Breast epithelium (tissue), 3 donors: ENCODE data around the gene SEPTIN8.

ENCODE experiments used
- POLR2AphosphoS5 ChIP-seq, 3 donors: sonication (generic); formaldehyde crosslinking; IDR thresholded peaks; one replicate each; pipeline ENCODE4 v1.6.1; 2017; ENCODE audit warnings: antibody characterized with exemption in 3 of 3
- TF ChIP-seq, protein P1 (sequence below), 3 donors: fragments of 450-650 bp; IDR thresholded peaks; one replicate each; pipeline ENCODE4 v1.5.1; 2016 to 2017; ENCODE audit warnings: antibody characterized with exemption in 3 of 3, mild to moderate bottlenecking in 3 of 3, moderate library complexity in 3 of 3

GRCh38 chr5:132760049-132760420, 17.0 kb downstream of the SEPTIN8 start:
- no peak for TF ChIP-seq POLR2AphosphoS5 (IDR thresholded peaks at IDR 0.05)
- TF ChIP-seq, protein P1, sequence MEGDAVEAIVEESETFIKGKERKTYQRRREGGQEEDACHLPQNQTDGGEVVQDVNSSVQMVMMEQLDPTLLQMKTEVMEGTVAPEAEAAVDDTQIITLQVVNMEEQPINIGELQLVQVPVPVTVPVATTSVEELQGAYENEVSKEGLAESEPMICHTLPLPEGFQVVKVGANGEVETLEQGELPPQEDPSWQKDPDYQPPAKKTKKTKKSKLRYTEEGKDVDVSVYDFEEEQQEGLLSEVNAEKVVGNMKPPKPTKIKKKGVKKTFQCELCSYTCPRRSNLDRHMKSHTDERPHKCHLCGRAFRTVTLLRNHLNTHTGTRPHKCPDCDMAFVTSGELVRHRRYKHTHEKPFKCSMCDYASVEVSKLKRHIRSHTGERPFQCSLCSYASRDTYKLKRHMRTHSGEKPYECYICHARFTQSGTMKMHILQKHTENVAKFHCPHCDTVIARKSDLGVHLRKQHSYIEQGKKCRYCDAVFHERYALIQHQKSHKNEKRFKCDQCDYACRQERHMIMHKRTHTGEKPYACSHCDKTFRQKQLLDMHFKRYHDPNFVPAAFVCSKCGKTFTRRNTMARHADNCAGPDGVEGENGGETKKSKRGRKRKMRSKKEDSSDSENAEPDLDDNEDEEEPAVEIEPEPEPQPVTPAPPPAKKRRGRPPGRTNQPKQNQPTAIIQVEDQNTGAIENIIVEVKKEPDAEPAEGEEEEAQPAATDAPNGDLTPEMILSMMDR (IDR thresholded peaks at IDR 0.05) = no peak
